ENCODE data around the gene HBP1.

DNA sequence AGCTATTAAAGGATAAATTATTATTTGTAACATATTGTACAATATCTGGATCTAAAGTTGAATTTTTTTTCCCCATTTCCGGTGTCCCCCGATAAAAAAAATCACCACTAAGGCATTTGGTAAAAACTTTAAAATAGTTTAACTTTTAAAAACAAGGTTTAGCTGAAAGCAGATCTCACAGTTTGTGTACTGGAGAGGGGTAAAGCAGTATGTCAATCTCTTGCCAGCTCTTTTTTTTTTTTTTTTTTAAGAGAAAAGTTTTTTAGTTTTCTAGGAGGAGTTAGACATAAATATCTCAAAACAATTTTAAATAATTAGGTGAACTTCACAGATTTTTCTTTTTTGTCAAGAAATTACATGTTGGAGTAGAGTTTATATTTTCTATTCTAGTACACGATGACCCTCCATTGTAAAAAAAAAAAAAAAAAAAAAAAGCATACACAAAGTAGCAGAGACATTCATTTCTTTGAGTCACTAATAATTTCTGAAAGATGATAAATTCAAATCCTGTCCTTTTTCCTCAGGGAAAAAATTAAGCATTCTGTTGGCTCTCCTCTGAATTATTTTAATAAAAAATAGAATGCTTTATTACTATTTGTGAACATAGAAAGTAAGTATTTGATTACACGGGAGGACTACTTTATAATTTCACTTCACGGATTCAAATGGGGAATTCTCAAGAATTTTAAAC, 1.9 kb upstream of the HBP1 start:
- no peak for TF ChIP-seq POLR2A (IDR thresholded peaks at IDR 0.05; ENCODE audit: low read length)
- TF ChIP-seq GATA1 (IDR thresholded peaks at IDR 0.05; ENCODE audit: low read depth, low read length), result no peak
